ENCODE data around the gene IL36RN.

The IL36RN gene

DNA sequence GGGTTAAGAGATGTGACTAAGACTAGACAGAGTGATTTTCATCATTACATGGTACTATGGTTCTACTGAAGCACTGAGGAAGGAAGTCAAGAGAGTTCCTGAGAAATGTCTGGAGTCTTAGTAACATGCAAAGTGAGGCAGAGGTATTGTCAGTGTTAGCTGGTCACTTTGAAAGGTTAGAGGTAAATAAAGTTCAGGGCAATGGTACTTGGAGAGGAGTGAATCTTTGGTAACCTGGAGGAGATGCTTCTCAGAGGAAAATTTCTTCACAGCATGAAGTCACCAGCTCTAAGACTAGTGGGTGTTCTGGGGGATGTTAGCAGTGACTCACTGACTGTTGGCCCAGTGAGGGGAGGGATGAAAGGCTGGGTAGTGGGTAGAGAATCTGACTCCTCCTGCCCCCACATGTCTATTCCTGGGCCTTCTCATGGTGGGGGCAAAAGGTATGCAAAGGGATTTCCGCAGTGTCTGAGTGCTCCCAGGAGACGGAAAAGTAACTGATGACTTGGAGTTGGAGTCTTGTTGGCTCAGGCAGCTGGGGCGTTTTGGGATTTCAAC, 45.1 kb downstream of the IL36RN start:
- H3K9me3 ChIP-seq (ENCODE audit: low read depth, low read length), result no peaks in the 10 kb centered on the region
- H3K27ac ChIP-seq, result no peak overlapping the region
- H3K4me3 ChIP-seq, result no peak overlapping the region
- DNase-seq (ENCODE audit: low read depth, low spot score), result no peak
- H3K36me3 ChIP-seq (ENCODE audit: insufficient read depth, low read length), result no peaks in the 10 kb centered on the region
- no peak for TF ChIP-seq FOXP2 (optimal IDR thresholded peaks at IDR 0.05; ENCODE audit: control extremely low read depth, extremely low read length, insufficient read depth)
- no peak for TF ChIP-seq POLR2AphosphoS5 (IDR thresholded peaks at IDR 0.05; ENCODE audit: borderline replicate concordance, low read depth, low read length)
- no peak for TF ChIP-seq EZH2 (IDR thresholded peaks at IDR 0.05)
- H3K9ac ChIP-seq (ENCODE audit: insufficient read length), result no peak overlapping the region

DNA sequence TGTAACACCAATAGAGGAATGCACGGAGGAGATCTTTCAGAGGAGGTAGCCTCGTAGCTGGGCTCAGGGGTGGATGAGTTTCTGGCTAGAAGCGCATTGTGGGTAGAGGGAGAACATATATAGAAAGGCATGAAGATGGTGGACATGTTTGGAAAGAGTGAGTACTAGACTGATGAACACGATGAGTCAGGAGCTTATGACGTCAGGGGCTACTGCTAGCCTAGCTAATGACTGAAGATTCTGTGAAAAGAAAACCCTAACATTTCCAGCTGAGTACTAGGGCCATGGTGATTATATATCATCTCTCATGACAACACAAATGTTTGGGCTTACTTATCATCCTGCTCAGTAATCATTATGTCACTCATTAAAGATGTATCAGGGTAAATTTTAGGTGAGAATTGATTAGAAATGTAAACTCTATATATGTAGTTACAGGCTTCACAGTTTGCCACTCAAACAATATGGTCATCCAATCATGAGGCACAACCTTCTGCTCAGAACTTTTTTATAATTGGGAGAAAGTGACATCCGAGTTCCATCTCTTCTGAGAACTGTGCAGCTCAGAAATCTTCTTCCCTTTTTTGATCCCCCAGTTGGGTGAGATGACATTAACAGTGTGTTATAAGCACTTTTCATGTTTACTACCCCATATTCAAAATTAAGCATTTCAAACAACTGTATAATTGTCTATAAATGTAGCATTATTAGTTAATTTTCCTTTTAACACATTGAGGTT, 46.2 kb downstream of the IL36RN start:
- TF ChIP-seq POLR2AphosphoS5 (IDR thresholded peaks at IDR 0.05; ENCODE audit: borderline replicate concordance, low read depth, low read length), result no peak
- no peak for TF ChIP-seq EZH2 (IDR thresholded peaks at IDR 0.05)
- TF ChIP-seq FOXP2 (optimal IDR thresholded peaks at IDR 0.05; ENCODE audit: control extremely low read depth, extremely low read length, insufficient read depth), result no peak
- H3K9me3 ChIP-seq (ENCODE audit: low read depth, low read length), result no peaks in the 10 kb centered on the region
- no peak for DNase-seq (ENCODE audit: low read depth, low spot score)
- no peak overlapping the region for H3K9ac ChIP-seq (ENCODE audit: insufficient read length)
- H3K27ac ChIP-seq, result no peak overlapping the region
- no peaks in the 10 kb centered on the region for H3K36me3 ChIP-seq (ENCODE audit: insufficient read depth, low read length)
- H3K4me3 ChIP-seq, result no peak overlapping the region

DNA sequence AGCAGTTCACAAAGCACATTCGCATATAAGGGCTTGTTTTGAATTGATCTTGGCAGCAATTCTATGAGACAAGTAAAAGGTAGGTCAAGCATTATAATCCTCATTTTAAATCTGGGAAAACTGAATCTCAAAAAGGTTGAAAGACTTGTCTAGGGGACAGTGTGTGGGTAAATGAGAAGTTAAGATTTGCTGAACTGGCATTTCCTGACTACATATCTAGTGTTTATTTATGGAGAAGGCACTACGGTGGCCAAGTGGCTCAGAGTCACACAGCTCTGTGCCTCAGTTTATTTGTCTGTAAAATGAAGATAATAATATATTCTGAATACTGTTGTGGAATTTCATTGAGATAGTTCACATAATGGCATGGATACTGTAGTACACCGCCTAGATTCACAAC, 52.1 kb downstream of the IL36RN start:
- no peak for DNase-seq (ENCODE audit: low read depth, low spot score)
- Histone ChIP-seq H3K4me3 (no peak overlapping the region), H3K27ac (no peak overlapping the region), H3K9me3 (ENCODE audit: low read depth, low read length) (no peaks in the 10 kb centered on the region), H3K36me3 (ENCODE audit: insufficient read depth, low read length) (no peaks in the 10 kb centered on the region), H3K9ac (ENCODE audit: insufficient read length) (no peak overlapping the region)
- TF ChIP-seq FOXP2 (optimal IDR thresholded peaks at IDR 0.05; ENCODE audit: control extremely low read depth, extremely low read length, insufficient read depth) (no peak), POLR2AphosphoS5 (IDR thresholded peaks at IDR 0.05; ENCODE audit: borderline replicate concordance, low read depth, low read length) (no peak), EZH2 (IDR thresholded peaks at IDR 0.05) (no peak)

DNA sequence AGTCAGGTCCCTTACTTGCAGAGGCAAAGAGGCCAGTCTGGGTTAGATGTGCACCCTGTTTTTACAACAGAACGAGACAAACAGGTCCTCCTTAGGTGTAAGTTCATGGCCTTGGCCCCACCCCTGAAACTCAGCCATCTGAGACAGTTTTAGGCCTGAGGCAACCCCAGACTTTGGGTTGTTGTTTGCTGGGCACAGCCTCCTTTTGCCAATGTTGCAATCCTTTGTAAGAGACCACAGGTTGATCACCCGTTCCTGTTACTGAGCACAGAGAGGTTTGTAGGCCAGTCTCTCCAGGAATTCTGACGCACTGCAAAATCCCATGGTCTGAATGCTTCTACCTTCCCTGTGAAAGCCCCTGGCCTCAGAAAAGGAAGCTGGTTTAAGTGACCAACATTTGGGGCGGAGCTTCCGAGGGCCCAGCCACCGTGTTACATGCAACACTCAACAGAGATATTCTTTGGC, 52.9 kb downstream of the IL36RN start:
- Histone ChIP-seq H3K27ac (no peak overlapping the region), H3K4me3 (no peak overlapping the region), H3K9me3 (ENCODE audit: low read depth, low read length) (no peaks in the 10 kb centered on the region), H3K36me3 (ENCODE audit: insufficient read depth, low read length) (no peaks in the 10 kb centered on the region), H3K9ac (ENCODE audit: insufficient read length) (no peak overlapping the region)
- TF ChIP-seq POLR2AphosphoS5 (IDR thresholded peaks at IDR 0.05; ENCODE audit: borderline replicate concordance, low read depth, low read length) (no peak), FOXP2 (optimal IDR thresholded peaks at IDR 0.05; ENCODE audit: control extremely low read depth, extremely low read length, insufficient read depth) (no peak), EZH2 (IDR thresholded peaks at IDR 0.05) (no peak)
- DNase-seq (ENCODE audit: low read depth, low spot score), result no peak

DNA sequence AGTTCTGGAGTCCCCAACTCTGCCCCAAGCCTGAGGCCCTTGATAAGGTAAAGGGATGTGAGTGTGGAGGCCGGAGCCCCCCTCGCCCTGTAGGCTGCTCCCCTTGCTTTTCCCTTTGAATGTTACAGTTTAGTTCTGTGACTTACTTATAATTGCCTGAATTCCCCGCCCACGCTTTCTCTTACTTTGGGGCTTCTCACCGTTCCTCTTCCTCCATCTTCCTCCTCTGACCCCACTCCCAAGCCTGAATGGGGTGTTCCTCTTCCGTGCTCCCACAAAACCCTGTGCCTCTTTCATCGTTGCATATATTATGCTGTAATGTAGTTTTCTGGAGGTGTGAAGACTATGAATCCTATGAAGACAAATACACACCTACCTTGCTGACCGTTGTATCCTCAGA, 53.4 kb downstream of the IL36RN start:
- no peak for DNase-seq (ENCODE audit: low read depth, low spot score)
- H3K9me3 ChIP-seq (ENCODE audit: low read depth, low read length), result no peaks in the 10 kb centered on the region
- no peak for TF ChIP-seq EZH2 (IDR thresholded peaks at IDR 0.05)
- no peak for TF ChIP-seq FOXP2 (optimal IDR thresholded peaks at IDR 0.05; ENCODE audit: control extremely low read depth, extremely low read length, insufficient read depth)
- TF ChIP-seq POLR2AphosphoS5 (IDR thresholded peaks at IDR 0.05; ENCODE audit: borderline replicate concordance, low read depth, low read length), result no peak
- H3K27ac ChIP-seq, result no peak overlapping the region
- no peak overlapping the region for H3K4me3 ChIP-seq
- no peak overlapping the region for H3K9ac ChIP-seq (ENCODE audit: insufficient read length)
- no peaks in the 10 kb centered on the region for H3K36me3 ChIP-seq (ENCODE audit: insufficient read depth, low read length)

DNA sequence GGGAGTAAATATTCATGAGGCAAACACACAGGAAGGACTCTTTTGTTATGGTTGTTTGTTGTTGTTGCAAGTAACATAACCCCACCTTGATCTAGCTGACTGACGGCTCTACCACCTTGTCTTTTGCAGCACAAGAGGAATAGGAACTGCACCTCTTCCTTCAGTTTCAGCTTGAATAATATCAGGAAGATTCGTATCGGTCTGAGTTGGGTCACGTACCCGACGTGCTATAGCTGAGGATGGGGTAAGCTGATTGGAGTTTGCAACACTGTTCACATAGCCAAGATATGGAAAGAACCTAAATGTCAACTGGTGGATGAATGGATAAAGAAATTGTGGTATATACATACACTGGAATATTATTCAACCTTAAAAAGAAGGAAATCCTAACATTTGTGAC, 53.9 kb downstream of the IL36RN start:
- Histone ChIP-seq H3K9ac (ENCODE audit: insufficient read length) (no peak overlapping the region), H3K27ac (no peak overlapping the region), H3K9me3 (ENCODE audit: low read depth, low read length) (no peaks in the 10 kb centered on the region), H3K4me3 (no peak overlapping the region), H3K36me3 (ENCODE audit: insufficient read depth, low read length) (no peaks in the 10 kb centered on the region)
- no peak for DNase-seq (ENCODE audit: low read depth, low spot score)
- TF ChIP-seq FOXP2 (optimal IDR thresholded peaks at IDR 0.05; ENCODE audit: control extremely low read depth, extremely low read length, insufficient read depth), result no peak
- TF ChIP-seq POLR2AphosphoS5 (IDR thresholded peaks at IDR 0.05; ENCODE audit: borderline replicate concordance, low read depth, low read length), result no peak
- no peak for TF ChIP-seq EZH2 (IDR thresholded peaks at IDR 0.05)

DNA sequence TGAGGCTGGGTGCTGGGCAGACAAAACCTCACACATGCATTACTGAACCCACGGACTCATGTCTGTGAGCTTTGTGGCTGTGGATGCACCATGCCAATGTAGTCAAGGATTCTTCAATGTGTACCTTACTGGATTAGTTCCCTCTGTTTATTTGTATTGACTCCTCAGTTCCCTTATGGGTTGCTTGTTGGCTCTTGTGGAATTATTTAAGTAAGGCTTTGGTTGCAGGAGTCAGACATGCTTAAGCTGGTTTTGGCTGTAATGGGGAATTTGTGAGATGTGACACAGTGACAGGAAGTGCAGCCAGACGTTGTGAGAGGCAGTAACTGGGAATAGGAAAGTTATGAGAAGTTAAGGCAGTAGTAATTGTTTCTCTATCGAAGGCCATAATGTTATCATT, 54.8 kb downstream of the IL36RN start:
- no peak for TF ChIP-seq FOXP2 (optimal IDR thresholded peaks at IDR 0.05; ENCODE audit: control extremely low read depth, extremely low read length, insufficient read depth)
- no peak for TF ChIP-seq POLR2AphosphoS5 (IDR thresholded peaks at IDR 0.05; ENCODE audit: borderline replicate concordance, low read depth, low read length)
- TF ChIP-seq EZH2 (IDR thresholded peaks at IDR 0.05), result no peak
- H3K9ac ChIP-seq (ENCODE audit: insufficient read length), result no peak overlapping the region

More for the DNA sequence above, 54.8 kb downstream of the IL36RN start:
- Histone ChIP-seq H3K36me3 (ENCODE audit: insufficient read depth, low read length) (no peaks in the 10 kb centered on the region), H3K4me3 (no peak overlapping the region), H3K27ac (no peak overlapping the region), H3K9me3 (ENCODE audit: low read depth, low read length) (no peaks in the 10 kb centered on the region)
- DNase-seq (ENCODE audit: low read depth, low spot score), result no peak

All from SK-N-MC (cell line).